Loucy (cell line): ENCODE data around the gene PTPN5.

Experiments used
- H2AFZ ChIP-seq: fragments of 200-600 bp; sonication (generic); 2 replicates; pipeline ENCODE4 v1.6.0; 2016; ENCODE audit warnings: antibody characterized with exemption, mild to moderate bottlenecking, low read length, moderate library complexity
- H3F3A ChIP-seq: fragments of 200-600 bp; 2 replicates; pipeline ENCODE4 v1.6.0; 2016; ENCODE audit warnings: antibody characterized with exemption, low read depth, mild to moderate bottlenecking
- H3K27me3 ChIP-seq: fragments of 200-600 bp; sonication (generic); 2 replicates; pipeline ENCODE4 v1.6.1; 2014; ENCODE audit warnings: low read length, mild to moderate bottlenecking; ENCODE audit not compliant: insufficient read depth, poor library complexity, severe bottlenecking
- H3K36me3 ChIP-seq: fragments of 200-600 bp; sonication (generic); 2 replicates; pipeline ENCODE4 v1.6.1; 2016; ENCODE audit warnings: low read length; ENCODE audit not compliant: insufficient read depth
- H3K4me1 ChIP-seq: fragments of 200-600 bp; sonication (generic); 2 replicates; pipeline ENCODE4 v1.5.1; 2014; ENCODE audit warnings: low read length, mild to moderate bottlenecking; ENCODE audit not compliant: insufficient read depth, poor library complexity, severe bottlenecking
- H3K4me2 ChIP-seq: fragments of 200-600 bp; sonication (generic); 2 replicates; pipeline ENCODE4 v1.6.0; 2014; ENCODE audit warnings: antibody characterized with exemption, low read length, low read depth, mild to moderate bottlenecking; ENCODE audit not compliant: poor library complexity, severe bottlenecking
- H3K4me3 ChIP-seq: fragments of 200-600 bp; sonication (generic); 2 replicates; pipeline ENCODE4 v1.5.1; 2014; ENCODE audit warnings: low read length, mild to moderate bottlenecking, mixed read lengths; ENCODE audit not compliant: poor library complexity, severe bottlenecking
- H3K79me2 ChIP-seq: fragments of 200-600 bp; sonication (generic); 2 replicates; pipeline ENCODE4 v1.6.1; 2014; ENCODE audit warnings: low read length; ENCODE audit not compliant: insufficient read depth
- H3K9ac ChIP-seq: fragments of 200-600 bp; sonication (generic); 2 replicates; pipeline ENCODE4 v1.6.0; 2014; ENCODE audit warnings: mild to moderate bottlenecking, low read depth, low read length, moderate library complexity; ENCODE audit not compliant: poor library complexity, severe bottlenecking
- H3K9me2 ChIP-seq: fragments of 200-600 bp; sonication (generic); replicated peaks from 2 replicates; pipeline ENCODE4 v1.6.1; 2016; ENCODE audit warnings: low read depth, low read length, mixed read lengths
- H3K9me3 ChIP-seq: fragments of 200-600 bp; sonication (generic); 2 replicates; pipeline ENCODE4 v1.6.1; 2014; ENCODE audit warnings: mild to moderate bottlenecking, antibody characterized with exemption, low read length, low read depth; ENCODE audit not compliant: insufficient read depth
- H4K20me1 ChIP-seq: fragments of 200-600 bp; sonication (generic); 2 replicates; pipeline ENCODE4 v1.6.0; 2014; ENCODE audit warnings: antibody characterized with exemption, low read length, mild to moderate bottlenecking; ENCODE audit not compliant: insufficient read depth, poor library complexity, severe bottlenecking
- EZH2phosphoT487 ChIP-seq: fragments of 200-600 bp; IDR thresholded peaks from 2 replicates; pipeline ENCODE4 v1.6.1; 2018; ENCODE audit warnings: antibody characterized with exemption, mild to moderate bottlenecking, moderate library complexity, borderline replicate concordance
- TF ChIP-seq, protein P1 (sequence below): fragments of 200-600 bp; sonication (generic); conservative IDR thresholded peaks from 2 replicates; pipeline ENCODE4 v1.5.1; 2014; ENCODE audit warnings: mild to moderate bottlenecking, antibody characterized with exemption, low read length

Gene PTPN5

DNA sequence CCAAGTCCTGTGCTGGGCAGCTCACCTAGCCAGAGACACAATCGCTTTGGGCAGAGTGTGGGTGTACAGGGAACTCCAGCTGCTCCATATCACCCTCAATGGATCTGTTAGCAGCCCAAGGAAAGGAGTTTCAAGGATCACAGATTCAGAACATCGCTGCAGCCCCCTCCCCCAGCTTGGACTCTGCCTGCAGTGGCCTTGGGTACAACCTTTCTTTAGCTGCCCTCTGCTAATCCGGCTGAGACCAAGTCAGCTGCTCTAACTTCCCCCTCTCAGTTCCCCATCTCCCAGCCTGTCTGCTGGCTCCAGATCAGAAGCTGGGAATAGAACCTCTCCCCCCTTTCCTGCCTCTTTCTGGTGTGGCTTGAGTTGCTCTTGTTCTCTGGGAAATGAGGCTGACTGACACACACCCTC lies 91.7 kb downstream of the PTPN5 start:
- Histone ChIP-seq H3K9me2 (no peaks in the 10 kb centered on the region), H2AFZ (no peak overlapping the region), H3K9ac (no peak overlapping the region), H3K4me3 (no peak overlapping the region), H3F3A (no peaks in the 10 kb centered on the region), H4K20me1 (no peaks in the 10 kb centered on the region), H3K27me3 (peaks cover 36% of the 10 kb centered on the region), H3K79me2 (no peaks in the 10 kb centered on the region), H3K4me2 (peak overlapping the region; percentile 82), H3K36me3 (no peaks in the 10 kb centered on the region), H3K9me3 (no peaks in the 10 kb centered on the region), H3K4me1 (peaks cover 5% of the 10 kb centered on the region)
- no peak for TF ChIP-seq EZH2phosphoT487
- TF ChIP-seq, protein P1, sequence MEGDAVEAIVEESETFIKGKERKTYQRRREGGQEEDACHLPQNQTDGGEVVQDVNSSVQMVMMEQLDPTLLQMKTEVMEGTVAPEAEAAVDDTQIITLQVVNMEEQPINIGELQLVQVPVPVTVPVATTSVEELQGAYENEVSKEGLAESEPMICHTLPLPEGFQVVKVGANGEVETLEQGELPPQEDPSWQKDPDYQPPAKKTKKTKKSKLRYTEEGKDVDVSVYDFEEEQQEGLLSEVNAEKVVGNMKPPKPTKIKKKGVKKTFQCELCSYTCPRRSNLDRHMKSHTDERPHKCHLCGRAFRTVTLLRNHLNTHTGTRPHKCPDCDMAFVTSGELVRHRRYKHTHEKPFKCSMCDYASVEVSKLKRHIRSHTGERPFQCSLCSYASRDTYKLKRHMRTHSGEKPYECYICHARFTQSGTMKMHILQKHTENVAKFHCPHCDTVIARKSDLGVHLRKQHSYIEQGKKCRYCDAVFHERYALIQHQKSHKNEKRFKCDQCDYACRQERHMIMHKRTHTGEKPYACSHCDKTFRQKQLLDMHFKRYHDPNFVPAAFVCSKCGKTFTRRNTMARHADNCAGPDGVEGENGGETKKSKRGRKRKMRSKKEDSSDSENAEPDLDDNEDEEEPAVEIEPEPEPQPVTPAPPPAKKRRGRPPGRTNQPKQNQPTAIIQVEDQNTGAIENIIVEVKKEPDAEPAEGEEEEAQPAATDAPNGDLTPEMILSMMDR: no peak

DNA sequence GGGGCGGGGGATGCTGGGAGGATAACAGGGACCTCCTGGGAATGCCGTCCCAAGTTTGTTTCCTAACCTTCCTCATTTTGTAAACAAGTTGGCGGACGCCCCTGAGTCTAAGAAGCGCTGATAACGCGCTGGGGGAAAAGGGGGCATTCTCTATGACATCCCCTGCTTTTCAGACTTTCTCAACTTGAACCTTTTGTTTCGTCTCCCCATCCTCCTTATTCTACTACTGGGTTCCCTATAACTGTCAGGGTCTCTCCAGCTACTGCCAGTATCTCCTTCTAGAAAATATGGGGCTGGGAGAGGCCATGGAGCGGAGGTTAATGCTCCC lies 92.4 kb downstream of the PTPN5 start:
- H3K27me3 ChIP-seq: peaks cover 36% of the 10 kb centered on the region
- peak overlapping the region; percentile 73 for H3K4me3 ChIP-seq
- no peaks in the 10 kb centered on the region for H3F3A ChIP-seq
- no peaks in the 10 kb centered on the region for H3K9me2 ChIP-seq
- H3K4me2 ChIP-seq: peak overlapping the region; percentile 82
- peaks cover 5% of the 10 kb centered on the region for H3K4me1 ChIP-seq
- TF ChIP-seq EZH2phosphoT487: no peak
- TF ChIP-seq, protein P1: no peak
- no peaks in the 10 kb centered on the region for H3K9me3 ChIP-seq
- H4K20me1 ChIP-seq: no peaks in the 10 kb centered on the region
- no peaks in the 10 kb centered on the region for H3K79me2 ChIP-seq
- peak overlapping the region; percentile 66; the same call in 1 of the 2 replicates for H2AFZ ChIP-seq
- H3K9ac ChIP-seq: no peak overlapping the region
- H3K36me3 ChIP-seq: no peaks in the 10 kb centered on the region

DNA sequence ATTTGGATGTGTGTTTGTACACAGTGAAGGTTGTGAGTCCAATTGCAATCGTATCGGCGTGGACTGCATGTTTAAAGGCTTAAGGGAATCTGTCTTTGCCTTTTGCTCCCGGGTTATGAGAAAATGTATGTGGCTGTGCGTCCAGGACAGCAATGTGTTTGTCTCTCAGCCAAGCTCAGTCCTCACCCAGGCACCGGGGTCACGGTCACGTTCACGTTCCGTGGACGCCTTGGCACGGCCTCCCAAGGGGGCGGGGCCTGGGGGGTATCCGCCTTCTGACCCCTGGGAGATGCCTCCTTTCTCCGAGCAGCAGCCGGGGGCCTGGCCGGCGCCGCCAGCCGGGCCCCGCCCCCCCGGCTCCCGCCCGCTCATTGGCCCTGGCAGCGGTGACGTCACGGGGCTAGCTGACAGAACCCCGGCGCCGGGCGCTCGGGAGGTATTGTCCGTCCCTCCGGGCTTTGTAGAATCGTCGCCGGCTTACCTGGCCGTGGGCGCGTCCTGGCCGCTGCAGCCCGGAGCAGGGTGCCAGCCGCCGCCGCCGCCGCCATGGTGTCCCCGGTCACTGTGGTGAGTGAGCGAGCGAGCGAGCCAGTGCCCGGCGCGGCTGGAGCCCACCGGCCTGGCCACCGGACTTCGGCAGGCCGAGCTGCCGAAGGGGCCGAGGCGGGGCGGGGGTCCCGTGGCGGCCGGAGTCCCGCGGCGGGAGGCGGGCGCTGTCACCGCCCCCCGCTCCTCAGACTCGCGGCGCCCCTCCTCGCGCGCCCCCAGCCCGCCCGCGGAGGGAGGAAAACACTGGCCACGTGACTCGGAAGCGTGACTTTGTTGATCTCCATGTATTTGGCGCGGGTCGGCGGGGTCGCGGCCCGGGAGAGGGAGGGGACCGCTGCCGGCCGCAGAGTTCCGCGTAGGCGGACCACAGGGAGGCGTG lies 93.0 kb downstream of the PTPN5 start, which contains the start of gene TMEM86A:
TSS of gene TMEM86A (plus strand) at position 439 of the 928 bp plus-strand sequence. CDS start at position 547, 108 bp downstream.
- no peak within 1 kb of the TSS for H3K9ac ChIP-seq

More for the DNA sequence above, 93.0 kb downstream of the PTPN5 start, which contains the start of gene TMEM86A:
- TF ChIP-seq, protein P1: no peak
- no peak for TF ChIP-seq EZH2phosphoT487
- Histone ChIP-seq H3K4me3 (peak within 1 kb of the TSS; percentile 73), H3K27me3 (peaks cover 36% of the 10 kb centered on the region), H3K4me1 (peaks cover 5% of the 10 kb centered on the region), H4K20me1 (no peaks in the 10 kb centered on the region), H3K9me3 (no peaks in the 10 kb centered on the region), H3K79me2 (no peaks in the 10 kb centered on the region), H2AFZ (peak within 1 kb of the TSS; percentile 66), H3K9me2 (no peaks in the 10 kb centered on the region), H3K36me3 (no peaks in the 10 kb centered on the region), H3F3A (no peaks in the 10 kb centered on the region), H3K4me2 (peak within 1 kb of the TSS; percentile 82)
